ENCODE results near the gene FCRL1.

Gene FCRL1

GRCh38 chr1:157803851-157804250 lies 16.1 kb downstream of the FCRL1 start:
- FAIRE-seq (no peak), DNase-seq (ENCODE audit: insufficient read length, low spot score) (no peak)

- DNase-seq (ENCODE audit: insufficient read length, low spot score), result no peak
- no peak for FAIRE-seq
These were observed 19.9 kb downstream of the FCRL1 start for GRCh38 chr1:157799996-157800395.

DNA sequence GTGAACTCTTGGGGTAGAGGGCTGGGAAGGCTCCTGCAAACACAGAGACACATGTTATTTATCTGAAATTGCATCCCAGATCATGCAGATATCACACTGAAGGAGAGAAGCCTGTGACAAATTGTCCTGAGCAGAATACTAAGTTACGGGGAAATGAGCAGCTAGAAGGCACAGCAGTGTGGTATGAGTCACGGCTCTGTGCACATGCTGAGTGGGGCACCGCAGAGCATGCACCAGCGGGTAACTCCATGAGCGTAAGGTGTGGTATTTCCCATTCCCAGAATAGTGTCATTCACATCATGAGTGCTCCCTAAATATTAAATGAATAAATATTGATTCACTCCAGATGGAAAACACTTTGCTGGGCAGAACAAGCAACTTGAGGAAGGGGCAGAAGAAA lies 21.7 kb downstream of the FCRL1 start:
- DNase-seq (ENCODE audit: insufficient read length, low spot score) (no peak), FAIRE-seq (no peak)

DNA sequence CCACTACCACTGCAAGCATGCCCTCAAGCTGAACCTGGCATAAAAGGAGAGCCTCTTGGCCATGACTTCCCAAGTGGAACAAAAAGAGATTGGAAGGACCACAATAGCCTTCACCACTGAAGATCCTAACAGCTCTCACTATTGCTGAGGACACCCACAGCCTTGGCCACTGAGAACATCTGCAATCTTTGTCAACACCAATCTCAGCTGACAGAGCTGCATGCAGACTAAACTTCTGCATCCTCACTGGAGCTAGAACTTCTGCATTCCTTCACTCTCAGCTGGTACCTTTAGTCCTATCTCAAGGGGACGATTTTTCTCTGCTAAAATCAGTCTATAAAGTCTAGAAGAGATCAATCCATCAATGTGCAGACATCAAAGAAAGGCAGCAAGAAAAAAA lies 34.7 kb downstream of the FCRL1 start:
- FAIRE-seq (no peak), DNase-seq (ENCODE audit: insufficient read length, low spot score) (no peak)

DNA sequence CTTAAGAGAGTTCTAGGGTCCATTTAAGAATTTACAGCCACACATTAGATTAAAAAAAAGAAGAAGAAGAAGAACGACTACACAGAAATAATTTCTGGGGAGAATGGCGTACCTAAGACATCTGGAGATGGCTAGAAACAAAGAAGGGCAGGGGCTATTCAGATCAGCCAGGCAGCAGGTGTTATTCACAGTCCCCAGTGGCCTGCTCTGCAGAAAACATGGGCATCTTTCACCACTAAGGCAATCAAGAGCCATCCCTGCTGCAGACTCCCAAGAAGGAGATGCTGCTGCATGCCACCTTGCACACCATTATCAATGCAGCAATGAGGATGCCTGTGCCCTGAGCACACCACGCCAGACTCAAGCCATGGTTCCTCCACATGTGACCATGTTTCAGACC lies 35.1 kb downstream of the FCRL1 start:
- DNase-seq (ENCODE audit: insufficient read length, low spot score), result no peak
- no peak for FAIRE-seq

- no peak for FAIRE-seq
- DNase-seq (ENCODE audit: insufficient read length, low spot score), result no peak
These were observed 37.0 kb downstream of the FCRL1 start for GRCh38 chr1:157782931-157783330.

DNA sequence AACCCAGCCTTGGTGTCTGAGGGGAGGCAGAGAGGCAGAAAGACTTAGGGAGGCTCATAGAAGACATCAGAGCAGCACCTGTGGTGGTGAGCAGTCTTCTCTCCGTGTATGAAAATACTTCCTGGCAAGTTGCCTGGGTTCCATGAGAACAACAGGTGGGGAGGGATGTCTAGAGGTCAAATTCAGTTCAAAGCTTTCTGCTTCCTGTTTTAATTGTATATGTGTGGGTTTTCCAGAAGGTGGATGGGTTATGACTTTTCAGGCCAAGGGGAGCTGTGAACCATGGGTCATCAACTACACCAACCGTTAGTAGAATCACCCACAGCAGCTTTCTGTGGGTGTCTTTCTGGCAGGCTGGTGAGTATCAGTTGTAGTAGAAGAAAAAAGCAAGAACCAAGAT lies 38.9 kb downstream of the FCRL1 start:
- FAIRE-seq (no peak), DNase-seq (ENCODE audit: insufficient read length, low spot score) (no peak)

DNA sequence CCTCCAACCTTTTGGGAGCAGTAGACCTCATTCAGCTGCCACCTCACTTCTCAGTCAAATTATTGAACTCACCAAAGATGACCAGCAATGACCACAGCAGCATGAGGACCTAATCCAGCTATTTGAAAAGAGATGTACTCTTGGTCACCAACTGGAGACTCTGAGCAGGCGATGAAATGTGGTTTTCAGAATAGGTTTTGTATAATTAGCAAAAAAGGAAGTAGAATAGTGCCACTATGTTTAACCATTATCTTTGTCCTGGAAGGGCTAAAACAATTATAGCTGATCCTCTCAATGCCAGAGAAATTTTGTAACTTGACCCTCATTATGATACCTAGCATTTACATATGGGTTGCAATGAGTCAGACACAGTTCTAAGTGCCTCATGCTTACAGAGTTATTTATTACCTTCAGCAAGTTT lies 42.9 kb downstream of the FCRL1 start, which contains the start of gene FCRL2:
TSS of gene FCRL2 (minus strand) at position 162 of the 421 bp plus-strand sequence. CDS start at position 103, 59 bp downstream.
- FAIRE-seq (no peak), DNase-seq (ENCODE audit: insufficient read length, low spot score) (no peak)

DNA sequence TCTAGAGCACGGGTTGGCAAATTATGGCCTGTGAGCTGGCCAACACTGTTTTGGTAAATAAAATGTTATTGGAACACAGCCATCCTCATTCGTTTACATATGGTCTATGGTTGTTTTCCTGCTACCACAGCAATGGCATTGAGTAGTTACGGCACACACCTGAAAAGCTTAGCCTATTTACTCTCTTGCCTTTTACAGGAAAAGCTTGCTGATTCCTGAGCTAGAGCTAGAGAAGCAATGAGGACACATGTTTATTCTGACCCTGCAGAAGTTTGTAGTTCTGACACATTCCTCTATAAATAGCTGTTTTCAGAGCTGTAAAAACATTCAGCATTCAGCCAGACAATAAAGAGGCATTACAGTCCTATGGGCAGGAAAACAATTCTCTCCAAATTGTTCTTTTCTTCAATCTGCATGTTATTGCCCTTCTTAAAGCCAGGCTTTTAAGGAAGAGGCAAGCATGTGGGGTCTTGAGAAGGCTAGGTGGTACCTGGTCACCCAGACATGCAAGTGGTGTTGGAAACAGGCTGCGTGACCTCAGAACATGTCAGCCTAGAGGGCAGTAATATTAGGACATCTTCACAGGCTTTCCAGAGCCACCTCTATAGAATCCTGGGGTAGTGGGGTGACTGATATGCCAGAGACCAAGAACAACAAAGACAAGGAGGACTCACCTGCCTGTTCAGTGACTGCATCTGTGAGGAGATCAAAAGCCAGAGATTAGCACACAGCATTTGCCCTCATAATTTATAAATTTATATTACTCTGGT lies 44.6 kb downstream of the FCRL1 start:
- no peak for DNase-seq (ENCODE audit: insufficient read length, low spot score)
- FAIRE-seq, result no peak

- FAIRE-seq, result no peak
- DNase-seq (ENCODE audit: insufficient read length, low spot score), result no peak
These were observed 45.5 kb downstream of the FCRL1 start for GRCh38 chr1:157774412-157774811.

DNA sequence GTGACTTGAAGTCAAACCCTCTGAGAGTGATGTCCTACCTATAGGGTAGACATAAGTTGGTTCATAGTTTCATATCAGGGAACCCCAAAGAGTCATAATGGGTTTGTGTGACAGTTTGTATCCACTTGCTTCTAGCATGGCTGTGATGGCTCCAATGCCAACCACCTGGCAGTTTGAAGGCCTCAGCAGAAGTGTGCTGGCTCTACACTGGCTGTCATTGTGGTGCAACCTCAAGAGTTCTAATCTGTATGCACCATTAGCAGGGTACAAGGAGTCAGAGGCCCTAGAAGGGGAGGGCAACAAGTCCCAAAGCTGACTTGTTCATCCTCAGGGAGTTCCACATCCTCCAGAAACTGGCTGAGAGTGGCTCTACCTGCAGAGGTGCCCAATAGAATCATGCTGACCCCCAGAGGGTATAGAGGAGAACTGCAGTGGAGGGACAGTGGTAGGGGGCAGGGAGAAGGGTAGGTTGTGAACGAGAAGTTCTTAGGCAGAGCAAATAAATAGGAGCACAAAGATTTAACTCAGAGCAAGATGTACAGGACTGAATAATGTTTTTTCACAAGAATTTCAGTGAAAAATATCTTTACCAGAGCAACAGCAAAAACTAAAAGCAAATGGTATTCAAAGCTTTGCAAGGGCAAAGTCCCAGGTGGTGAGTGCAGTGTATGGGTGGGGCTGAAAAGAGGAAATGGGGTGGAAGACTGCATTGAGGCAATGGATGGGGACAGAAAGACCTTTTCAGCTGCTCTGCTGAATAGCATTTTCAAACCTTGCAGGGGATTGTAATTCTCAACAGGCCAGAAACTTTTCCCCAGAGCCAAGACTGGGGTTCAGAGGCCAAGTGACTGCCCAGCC lies 46.2 kb downstream of the FCRL1 start:
- FAIRE-seq, result no peak

DNA sequence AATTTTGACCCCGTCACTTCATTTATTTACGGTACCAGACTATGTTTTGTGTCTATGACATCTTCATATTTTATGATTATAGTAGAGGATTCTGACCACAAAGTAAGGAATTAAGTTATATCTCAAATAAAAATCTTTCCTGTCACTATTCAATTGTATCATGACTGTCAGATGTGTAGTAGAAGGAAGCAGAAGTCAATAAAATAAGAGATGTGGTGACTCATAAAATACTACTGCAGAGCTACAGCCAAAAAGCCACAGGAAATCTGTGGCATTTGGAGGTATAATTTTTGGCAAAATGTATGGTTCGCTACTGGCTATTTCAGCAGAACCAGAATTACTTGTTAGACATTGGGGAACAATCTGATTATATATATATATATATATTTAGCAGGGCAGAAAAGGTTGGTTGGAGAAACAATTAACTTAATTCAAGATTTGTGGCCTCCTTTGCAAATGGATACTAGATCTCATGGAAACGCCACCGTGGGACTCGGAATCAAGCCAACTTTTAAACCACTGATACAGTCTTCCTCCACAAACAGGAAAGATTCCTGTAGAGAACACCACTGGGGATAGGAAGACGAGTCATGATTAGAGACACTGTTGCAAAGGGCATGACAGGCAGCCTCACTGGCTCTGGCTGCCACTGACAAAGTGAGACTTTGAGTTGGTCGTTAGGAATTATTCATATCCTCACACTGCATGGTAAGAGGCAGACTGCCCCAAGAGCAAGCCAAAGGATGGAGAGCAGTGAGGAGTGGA lies 48.1 kb downstream of the FCRL1 start:
- no peak for FAIRE-seq
- DNase-seq (ENCODE audit: insufficient read length, low spot score), result no peak

More for the DNA sequence above, 46.2 kb downstream of the FCRL1 start:
- no peak for DNase-seq (ENCODE audit: insufficient read length, low spot score)

DNA sequence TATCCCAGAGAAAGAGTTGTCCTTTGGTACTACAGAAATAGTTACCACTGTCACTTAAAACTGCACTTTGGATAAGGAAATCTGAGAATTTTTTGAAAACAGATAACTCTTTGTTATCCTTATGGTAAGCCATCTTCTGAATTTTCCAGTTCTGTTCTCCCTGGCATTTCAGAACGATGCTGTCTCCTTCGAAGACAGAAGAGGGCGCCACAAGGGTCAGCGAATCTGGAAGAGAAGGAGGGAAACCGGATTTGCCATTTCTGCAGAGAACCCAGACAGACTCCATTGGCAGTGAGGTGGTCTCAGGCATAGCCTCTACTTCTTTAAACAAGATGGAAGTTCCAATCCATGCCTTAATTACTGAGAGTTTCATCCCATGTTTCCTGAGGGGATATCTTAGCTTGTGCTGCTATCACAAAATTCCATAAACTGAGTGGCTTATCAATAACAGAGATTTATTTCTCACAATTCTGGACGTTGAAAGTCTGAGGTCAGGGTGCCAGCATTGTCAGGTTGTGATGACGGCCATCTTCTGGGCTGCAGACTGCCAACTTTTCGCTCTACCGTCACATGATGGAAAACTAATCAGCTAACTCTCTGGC lies 49.4 kb downstream of the FCRL1 start:
- FAIRE-seq (no peak), DNase-seq (ENCODE audit: insufficient read length, low spot score) (no peak)

DNA sequence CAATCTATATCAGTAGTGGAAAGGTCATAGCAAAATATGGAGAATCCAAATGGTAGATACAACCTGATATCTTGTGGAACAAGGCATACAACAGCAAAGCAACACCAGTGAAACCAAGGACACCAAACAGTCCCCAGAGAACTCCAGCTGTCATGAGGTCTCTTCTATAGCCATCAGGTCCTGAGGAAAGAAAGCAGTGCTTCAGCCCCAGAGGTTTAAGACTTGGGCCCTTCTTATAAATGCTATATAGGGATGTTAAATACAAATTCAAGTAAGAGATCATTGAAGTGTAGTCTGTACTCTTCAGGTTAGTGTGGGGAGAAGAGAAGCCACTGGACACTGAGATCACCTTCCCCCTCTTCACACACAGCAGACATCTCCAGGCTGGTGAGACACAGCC lies 53.1 kb downstream of the FCRL1 start:
- FAIRE-seq (no peak), DNase-seq (ENCODE audit: insufficient read length, low spot score) (no peak)

GRCh38 chr1:157758018-157758417 lies 61.9 kb downstream of the FCRL1 start:
- no peak for DNase-seq (ENCODE audit: insufficient read length, low spot score)
- FAIRE-seq, result no peak

- FAIRE-seq (no peak), DNase-seq (ENCODE audit: insufficient read length, low spot score) (no peak)
These were observed 66.3 kb downstream of the FCRL1 start for GRCh38 chr1:157753611-157754010.

- DNase-seq (ENCODE audit: insufficient read length, low spot score) (no peak), FAIRE-seq (no peak)
These were observed 68.6 kb downstream of the FCRL1 start for GRCh38 chr1:157751283-157751682.

DNA sequence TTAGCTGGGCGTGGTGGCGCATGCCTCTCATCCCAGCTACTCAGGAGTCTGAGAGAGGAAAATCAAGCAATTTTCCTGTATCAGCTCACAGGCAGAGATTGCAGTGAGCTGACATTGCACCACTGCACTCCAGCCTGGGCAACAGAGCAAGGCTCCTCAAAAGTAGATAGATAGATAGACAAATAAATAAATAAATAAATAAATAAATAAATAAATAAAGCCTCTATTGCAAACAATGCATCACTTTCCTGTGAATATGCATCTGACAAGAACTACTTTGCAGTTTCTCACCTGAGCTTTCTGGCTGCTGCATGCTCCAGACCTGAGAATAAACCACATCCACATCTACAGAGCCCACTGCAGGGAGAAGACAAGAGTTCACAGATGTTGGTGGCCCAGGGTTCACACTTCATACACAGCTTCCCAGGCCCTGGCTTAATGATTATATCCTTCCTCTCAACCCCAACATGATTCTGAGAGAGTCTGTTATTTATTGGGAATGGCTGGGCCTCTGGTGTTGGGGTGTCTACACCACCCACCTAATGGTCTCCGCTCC lies 71.6 kb downstream of the FCRL1 start:
- no peak for FAIRE-seq
- no peak for DNase-seq (ENCODE audit: insufficient read length, low spot score)
